ENCODE measurements around the gene RASA2.

Gene RASA2

DNA sequence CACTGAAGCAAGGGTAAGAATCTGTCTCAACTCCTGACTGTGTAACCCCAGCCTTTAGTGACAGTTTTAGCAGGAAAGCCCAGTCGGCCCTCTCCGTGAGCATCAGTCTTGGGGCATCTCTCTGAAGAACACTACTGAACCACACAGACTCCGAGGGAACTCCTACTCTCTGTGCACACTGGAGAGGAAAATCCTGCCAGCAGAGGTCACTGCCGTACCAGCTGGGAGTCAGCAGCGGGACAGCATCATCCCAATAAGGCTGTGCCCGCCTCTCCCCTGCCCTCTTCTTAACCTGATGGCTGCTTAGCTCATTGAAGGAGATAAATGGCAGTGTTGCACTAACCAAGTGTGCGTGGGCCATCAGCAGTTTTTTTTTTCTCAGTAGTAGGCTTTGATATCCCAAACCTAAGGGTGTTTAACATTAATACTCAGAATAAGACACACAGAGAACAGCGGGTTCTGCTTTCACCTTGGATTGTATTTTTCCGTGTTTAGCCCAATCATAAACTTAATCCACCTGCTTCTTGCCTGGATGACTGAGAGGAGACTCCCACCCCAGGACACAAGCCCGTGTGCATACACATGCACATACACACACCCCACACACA is 26.6 kb upstream of the RASA2 start:
- Histone ChIP-seq H2AFZ (ENCODE audit: low read length) (no peak overlapping the region), H3K4me2 (ENCODE audit: low read depth, low read length) (no peak overlapping the region), H3F3A (ENCODE audit: insufficient read depth, low read length) (peaks cover 9% of the 10 kb centered on the region), H3K79me2 (ENCODE audit: low read length) (peaks cover 7% of the 10 kb centered on the region; the same call in 1 of the 2 replicates), H3K27ac (ENCODE audit: low read length) (no peak overlapping the region), H3K36me3 (replicated peaks; ENCODE audit: insufficient read depth, low read length) (no peaks in the 10 kb centered on the region), H3K27me3 (replicated peaks; ENCODE audit: insufficient read depth, low read length) (no peaks in the 10 kb centered on the region), H3K9me2 (replicated peaks; ENCODE audit: insufficient read depth, low read length) (no peaks in the 10 kb centered on the region), H3K4me1 (ENCODE audit: low read length) (peaks cover 19% of the 10 kb centered on the region), H3K4me3 (ENCODE audit: low read length) (no peak overlapping the region), H3K9me3 (replicated peaks; ENCODE audit: insufficient read depth, low read length) (no peaks in the 10 kb centered on the region), H3K9ac (ENCODE audit: low read length) (no peak overlapping the region), H4K20me1 (ENCODE audit: insufficient read depth, low read length) (no peaks in the 10 kb centered on the region)
- DNase-seq: peak; percentile 86
- no peak for TF ChIP-seq EZH2 (optimal IDR thresholded peaks at IDR 0.05; ENCODE audit: low read depth, low read length)
- TF ChIP-seq, protein P1, sequence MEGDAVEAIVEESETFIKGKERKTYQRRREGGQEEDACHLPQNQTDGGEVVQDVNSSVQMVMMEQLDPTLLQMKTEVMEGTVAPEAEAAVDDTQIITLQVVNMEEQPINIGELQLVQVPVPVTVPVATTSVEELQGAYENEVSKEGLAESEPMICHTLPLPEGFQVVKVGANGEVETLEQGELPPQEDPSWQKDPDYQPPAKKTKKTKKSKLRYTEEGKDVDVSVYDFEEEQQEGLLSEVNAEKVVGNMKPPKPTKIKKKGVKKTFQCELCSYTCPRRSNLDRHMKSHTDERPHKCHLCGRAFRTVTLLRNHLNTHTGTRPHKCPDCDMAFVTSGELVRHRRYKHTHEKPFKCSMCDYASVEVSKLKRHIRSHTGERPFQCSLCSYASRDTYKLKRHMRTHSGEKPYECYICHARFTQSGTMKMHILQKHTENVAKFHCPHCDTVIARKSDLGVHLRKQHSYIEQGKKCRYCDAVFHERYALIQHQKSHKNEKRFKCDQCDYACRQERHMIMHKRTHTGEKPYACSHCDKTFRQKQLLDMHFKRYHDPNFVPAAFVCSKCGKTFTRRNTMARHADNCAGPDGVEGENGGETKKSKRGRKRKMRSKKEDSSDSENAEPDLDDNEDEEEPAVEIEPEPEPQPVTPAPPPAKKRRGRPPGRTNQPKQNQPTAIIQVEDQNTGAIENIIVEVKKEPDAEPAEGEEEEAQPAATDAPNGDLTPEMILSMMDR (IDR thresholded peaks at IDR 0.05; ENCODE audit: low read length): peak; percentile 92

DNA sequence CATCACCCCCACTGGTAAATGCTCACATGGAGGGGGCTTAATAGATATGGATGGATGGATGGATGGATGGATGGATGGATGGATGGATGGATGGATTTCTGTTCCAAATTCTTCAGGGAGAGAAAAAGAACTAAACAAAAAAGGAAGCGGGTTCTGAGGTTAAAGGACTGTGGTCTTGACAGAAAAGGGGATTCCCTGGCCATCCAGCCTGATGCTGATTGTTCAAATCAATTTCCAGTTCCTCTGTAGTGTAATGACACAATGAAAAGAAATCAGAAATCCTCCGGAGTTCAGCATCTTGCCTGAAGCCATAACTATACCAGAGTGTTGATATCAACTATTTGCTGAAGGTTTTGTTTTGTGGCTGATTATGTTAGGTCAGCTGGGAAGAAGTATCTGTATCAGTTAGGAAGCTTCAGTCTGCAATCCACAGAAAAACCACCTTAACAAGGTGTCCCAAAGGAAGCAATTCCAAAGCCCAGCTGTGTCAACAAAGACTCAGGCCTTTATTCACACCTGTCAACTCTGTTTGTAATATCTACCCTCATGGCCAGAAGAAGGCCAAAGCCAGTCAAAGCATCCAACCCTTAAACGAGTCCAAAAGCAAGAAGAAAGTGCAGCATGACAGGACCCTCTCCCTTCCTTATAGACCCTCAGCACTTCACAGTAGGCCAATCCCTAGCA is 24.5 kb upstream of the RASA2 start:
- Histone ChIP-seq H4K20me1 (ENCODE audit: insufficient read depth, low read length) (no peaks in the 10 kb centered on the region), H3K4me2 (ENCODE audit: low read depth, low read length) (no peak overlapping the region), H3K9ac (ENCODE audit: low read length) (no peak overlapping the region), H3K27me3 (replicated peaks; ENCODE audit: insufficient read depth, low read length) (no peaks in the 10 kb centered on the region), H3K4me1 (ENCODE audit: low read length) (no peaks in the 10 kb centered on the region), H3K79me2 (ENCODE audit: low read length) (no peaks in the 10 kb centered on the region), H3K36me3 (replicated peaks; ENCODE audit: insufficient read depth, low read length) (no peaks in the 10 kb centered on the region), H3K27ac (ENCODE audit: low read length) (no peak overlapping the region), H2AFZ (ENCODE audit: low read length) (no peak overlapping the region), H3F3A (ENCODE audit: insufficient read depth, low read length) (no peaks in the 10 kb centered on the region), H3K9me2 (replicated peaks; ENCODE audit: insufficient read depth, low read length) (no peaks in the 10 kb centered on the region), H3K9me3 (replicated peaks; ENCODE audit: insufficient read depth, low read length) (no peaks in the 10 kb centered on the region), H3K4me3 (ENCODE audit: low read length) (no peak overlapping the region)
- no peak for DNase-seq
- TF ChIP-seq, protein P1 (IDR thresholded peaks at IDR 0.05; ENCODE audit: low read length): no peak

DNA sequence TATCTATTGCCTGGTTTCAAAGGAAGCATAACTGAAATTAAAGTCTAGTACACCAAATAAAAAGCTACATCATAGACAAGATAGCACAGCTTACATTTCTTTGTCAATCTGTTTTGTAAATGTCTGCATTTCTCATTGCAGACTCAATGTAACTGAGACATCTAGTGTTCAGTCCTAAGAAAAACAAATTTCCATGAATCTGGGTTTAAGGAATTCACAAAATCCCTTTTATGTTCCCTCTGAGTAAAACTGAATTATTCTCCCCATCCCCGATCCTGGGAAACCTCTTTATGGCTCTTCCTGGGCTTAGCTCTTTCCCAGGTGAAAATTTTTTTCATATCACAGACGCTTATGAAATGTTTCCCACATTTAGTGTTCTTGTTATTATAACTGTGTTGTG is 21.6 kb upstream of the RASA2 start:
- no peak for DNase-seq
- TF ChIP-seq EZH2phosphoT487 (IDR thresholded peaks at IDR 0.05; ENCODE audit: low read length) (no peak), EZH2 (optimal IDR thresholded peaks at IDR 0.05; ENCODE audit: low read depth, low read length) (no peak)
- TF ChIP-seq, protein P1 (IDR thresholded peaks at IDR 0.05; ENCODE audit: low read length): no peak
- Histone ChIP-seq H3K27me3 (replicated peaks; ENCODE audit: insufficient read depth, low read length) (no peaks in the 10 kb centered on the region), H3K79me2 (ENCODE audit: low read length) (no peaks in the 10 kb centered on the region), H3K9me3 (replicated peaks; ENCODE audit: insufficient read depth, low read length) (no peaks in the 10 kb centered on the region), H3K4me3 (ENCODE audit: low read length) (no peak overlapping the region), H3K4me2 (ENCODE audit: low read depth, low read length) (no peak overlapping the region), H3K27ac (ENCODE audit: low read length) (no peak overlapping the region), H3K4me1 (ENCODE audit: low read length) (no peaks in the 10 kb centered on the region), H3K9ac (ENCODE audit: low read length) (no peak overlapping the region), H4K20me1 (ENCODE audit: insufficient read depth, low read length) (no peaks in the 10 kb centered on the region), H2AFZ (ENCODE audit: low read length) (no peak overlapping the region), H3F3A (ENCODE audit: insufficient read depth, low read length) (no peaks in the 10 kb centered on the region), H3K9me2 (replicated peaks; ENCODE audit: insufficient read depth, low read length) (no peaks in the 10 kb centered on the region), H3K36me3 (replicated peaks; ENCODE audit: insufficient read depth, low read length) (no peaks in the 10 kb centered on the region)
